Mesenchymal stem cell (in vitro differentiated cells and primary cell): ENCODE results near the gene MAPK1.
A peak's percentile ranks its signal among the peaks of the same experiment; 100 is the strongest.

Experiments
- DNase-seq: peaks from one replicate; pipeline ENCODE4 v3.0.0-alpha.2; 2013
- H2AFZ ChIP-seq: one replicate; pipeline ENCODE4 v1.6.1; 2013; ENCODE audit warnings: low read depth, mild to moderate bottlenecking, control low read depth, inconsistent platforms, low read length, moderate library complexity
- H2AK5ac ChIP-seq: 2 replicates; pipeline ENCODE4 v1.6.1; 2013; ENCODE audit warnings: low read length, moderate library complexity, mild to moderate bottlenecking, inconsistent platforms; ENCODE audit not compliant: severe bottlenecking
- H2BK120ac ChIP-seq: one replicate; pipeline ENCODE4 v1.6.1; 2013; ENCODE audit warnings: low read depth, mild to moderate bottlenecking, inconsistent platforms, low read length, moderate library complexity
- H2BK12ac ChIP-seq, 2 experiments: one replicate each; pipeline ENCODE4 v1.6.1; 2013; ENCODE audit warnings: inconsistent platforms in 2 of 2, low read length in 2 of 2, mild to moderate bottlenecking in 2 of 2, moderate library complexity in 2 of 2, control low read depth in 1 of 2
- H2BK15ac ChIP-seq: one replicate; pipeline ENCODE4 v1.6.1; 2013; ENCODE audit warnings: mild to moderate bottlenecking, low read depth, inconsistent platforms; ENCODE audit not compliant: poor library complexity, severe bottlenecking
- H2BK5ac ChIP-seq: 2 replicates; pipeline ENCODE4 v1.6.1; 2013; ENCODE audit warnings: low read depth, mild to moderate bottlenecking, low read length, control low read depth, inconsistent platforms; ENCODE audit not compliant: poor library complexity, severe bottlenecking
- H3K14ac ChIP-seq, 2 experiments: one replicate each; pipeline ENCODE4 v1.6.1; 2013; ENCODE audit warnings: inconsistent platforms in 2 of 2, low read length in 2 of 2, control low read depth in 1 of 2, mild to moderate bottlenecking in 1 of 2, moderate library complexity in 1 of 2
- H3K18ac ChIP-seq, 2 experiments: one replicate each; pipeline ENCODE4 v1.6.1; 2013; ENCODE audit warnings: inconsistent platforms in 2 of 2, low read length in 2 of 2, control low read depth in 1 of 2, low read depth in 1 of 2, mild to moderate bottlenecking in 1 of 2
- H3K23ac ChIP-seq, 2 experiments: one replicate each; pipeline ENCODE4 v1.6.1; 2013; ENCODE audit warnings: inconsistent platforms in 2 of 2, low read length in 2 of 2, mild to moderate bottlenecking in 2 of 2, moderate library complexity in 2 of 2, control low read depth in 1 of 2
- H3K27ac ChIP-seq: 2 replicates; pipeline ENCODE4 v1.5.1; 2013; ENCODE audit warnings: mild to moderate bottlenecking, moderate library complexity, low read length, control low read depth, inconsistent platforms; ENCODE audit not compliant: poor library complexity, severe bottlenecking
- H3K27me3 ChIP-seq, 2 experiments: 2 replicates each; pipeline versions ENCODE4 v1.6.1 to v1.7.0; 2013; ENCODE audit warnings: low read length in 2 of 2, mild to moderate bottlenecking in 2 of 2, moderate library complexity in 2 of 2, control low read depth in 1 of 2, inconsistent platforms in 1 of 2; ENCODE audit not compliant: control insufficient read depth in 1 of 2, insufficient read depth in 1 of 2
- H3K36me3 ChIP-seq, 2 experiments: 2 replicates each; pipeline versions ENCODE4 v1.6.1 to v1.7.0; 2013; ENCODE audit warnings: low read length in 2 of 2, control low read depth in 1 of 2, inconsistent platforms in 1 of 2, low read depth in 1 of 2, mild to moderate bottlenecking in 1 of 2; ENCODE audit not compliant: insufficient read depth in 2 of 2, control insufficient read depth in 1 of 2
- H3K4ac ChIP-seq, 2 experiments: one replicate each; pipeline ENCODE4 v1.6.1; 2013; ENCODE audit warnings: inconsistent platforms in 2 of 2, low read length in 2 of 2, mild to moderate bottlenecking in 2 of 2, moderate library complexity in 2 of 2, control low read depth in 1 of 2, low read depth in 1 of 2
- H3K4me1 ChIP-seq: 2 replicates; pipeline ENCODE4 v1.6.1; 2013; ENCODE audit warnings: low read depth, low read length, control low read depth; ENCODE audit not compliant: control insufficient read depth, insufficient read depth
- H3K4me2 ChIP-seq: 2 replicates; pipeline ENCODE4 v1.6.1; 2013; ENCODE audit warnings: low read length, mild to moderate bottlenecking, inconsistent platforms; ENCODE audit not compliant: poor library complexity, severe bottlenecking
- H3K4me3 ChIP-seq, 2 experiments: 2 replicates each; pipeline versions ENCODE4 v1.5.1 to v1.7.0; 2013; ENCODE audit warnings: low read length in 2 of 2, mild to moderate bottlenecking in 2 of 2, control low read depth in 1 of 2, low read depth in 1 of 2; ENCODE audit not compliant: insufficient read depth in 1 of 2
- H3K79me1 ChIP-seq: replicated peaks from 2 replicates; pipeline ENCODE4 v1.6.1; 2013; ENCODE audit warnings: mild to moderate bottlenecking, control low read depth, low read length, inconsistent platforms; ENCODE audit not compliant: poor library complexity, severe bottlenecking
- H3K9ac ChIP-seq: 2 replicates; pipeline ENCODE4 v1.7.0; 2013; ENCODE audit warnings: mild to moderate bottlenecking, low read length, moderate library complexity
- H3K9me3 ChIP-seq: 2 replicates; pipeline ENCODE4 v1.7.0; 2013; ENCODE audit warnings: mild to moderate bottlenecking, low read length; ENCODE audit not compliant: control insufficient read depth
- H4K8ac ChIP-seq: one replicate; pipeline ENCODE4 v1.6.1; 2013; ENCODE audit warnings: inconsistent platforms, mild to moderate bottlenecking, low read length, moderate library complexity
- H4K91ac ChIP-seq: one replicate; pipeline ENCODE4 v1.6.1; 2013; ENCODE audit warnings: mild to moderate bottlenecking, low read length, inconsistent platforms
- WGBS: methylation state at CpG from one replicate; pipeline ENCODE4 v1.1.7; 2013; ENCODE audit warnings: mixed read lengths; 5-methylcytosine and 5-hydroxymethylcytosine counted together

The MAPK1 gene

GRCh38 chr22:21862386-21863245 lies 4.8 kb downstream of the MAPK1 start:
- no peak overlapping the region for H3K14ac ChIP-seq
- no peaks in the 10 kb centered on the region for H3K9me3 ChIP-seq
- H4K8ac ChIP-seq: no peak overlapping the region
- WGBS: 95% methylated on average over 9 of the region's 9 CpGs
- H2BK120ac ChIP-seq: no peak overlapping the region
- H3K27me3 ChIP-seq: no peaks in the 10 kb centered on the region
- no peaks in the 10 kb centered on the region for H3K36me3 ChIP-seq
- no peak overlapping the region for H2AFZ ChIP-seq
- no peak overlapping the region for H3K18ac ChIP-seq
- no peak overlapping the region for H2BK5ac ChIP-seq
- H3K9ac ChIP-seq: no peak overlapping the region
- H4K91ac ChIP-seq: no peak overlapping the region
- no peak overlapping the region for H3K4me3 ChIP-seq
- peaks cover 2% of the 10 kb centered on the region for H3K79me1 ChIP-seq
- no peak overlapping the region for H3K27ac ChIP-seq
- no peak overlapping the region for H2BK15ac ChIP-seq
- H3K4me2 ChIP-seq: no peak overlapping the region
- peaks cover 11% of the 10 kb centered on the region for H3K4me1 ChIP-seq
- H2AK5ac ChIP-seq: no peak overlapping the region
- H3K4ac ChIP-seq: no peak overlapping the region
- no peak for DNase-seq
- no peak overlapping the region for H3K23ac ChIP-seq
- H2BK12ac ChIP-seq: no peak overlapping the region

- no peaks in the 10 kb centered on the region for H3K27me3 ChIP-seq
- H3K4me2 ChIP-seq: no peak overlapping the region
- H2AFZ ChIP-seq: no peak overlapping the region
- no peak overlapping the region for H3K14ac ChIP-seq
- H3K4me1 ChIP-seq: peaks cover 11% of the 10 kb centered on the region
- no peak overlapping the region for H3K18ac ChIP-seq
- H2BK15ac ChIP-seq: no peak overlapping the region
- no peak overlapping the region for H3K23ac ChIP-seq
- no peak overlapping the region for H4K91ac ChIP-seq
- H3K9ac ChIP-seq: peak overlapping the region; percentile 13
- no peak overlapping the region for H2AK5ac ChIP-seq
- H3K9me3 ChIP-seq: no peaks in the 10 kb centered on the region
- H2BK5ac ChIP-seq: no peak overlapping the region
- no peak overlapping the region for H2BK12ac ChIP-seq
- no peak overlapping the region for H3K4me3 ChIP-seq
- H3K79me1 ChIP-seq: peaks cover 2% of the 10 kb centered on the region
- no peak overlapping the region for H4K8ac ChIP-seq
- H3K27ac ChIP-seq: no peak overlapping the region
- H3K4ac ChIP-seq: no peak overlapping the region
- no peak overlapping the region for H2BK120ac ChIP-seq
- H3K36me3 ChIP-seq: no peaks in the 10 kb centered on the region
- peak; percentile 44 for DNase-seq
Observed at GRCh38 chr22:21861851-21862250, 5.6 kb downstream of the MAPK1 start.

GRCh38 chr22:21861264-21861848 lies 6.1 kb downstream of the MAPK1 start:
- 93% methylated on average over 3 of the region's 3 CpGs for WGBS
- Histone ChIP-seq H3K9me3 (no peaks in the 10 kb centered on the region), H2AK5ac (no peak overlapping the region), H2BK5ac (no peak overlapping the region), H4K8ac (no peak overlapping the region), H3K18ac (no peak overlapping the region), H3K14ac (no peak overlapping the region), H3K4me3 (no peak overlapping the region), H3K9ac (no peak overlapping the region), H2BK120ac (no peak overlapping the region), H3K36me3 (no peaks in the 10 kb centered on the region), H4K91ac (no peak overlapping the region), H2AFZ (no peak overlapping the region), H3K27me3 (no peaks in the 10 kb centered on the region), H3K4me2 (no peak overlapping the region), H3K79me1 (peaks cover 2% of the 10 kb centered on the region), H2BK15ac (no peak overlapping the region), H3K4me1 (peaks cover 11% of the 10 kb centered on the region), H2BK12ac (no peak overlapping the region), H3K27ac (no peak overlapping the region), H3K23ac (no peak overlapping the region), H3K4ac (no peak overlapping the region)
- peak; percentile 26 for DNase-seq

- Histone ChIP-seq H3K9me3 (no peaks in the 10 kb centered on the region), H3K9ac (no peak overlapping the region), H3K4me1 (peaks cover 12% of the 10 kb centered on the region), H3K4me2 (no peak overlapping the region), H4K8ac (no peak overlapping the region), H3K36me3 (no peaks in the 10 kb centered on the region), H3K4me3 (no peak overlapping the region), H3K18ac (no peak overlapping the region), H4K91ac (no peak overlapping the region), H3K27ac (no peak overlapping the region), H3K4ac (no peak overlapping the region), H2BK15ac (no peak overlapping the region), H2BK5ac (no peak overlapping the region), H3K14ac (no peak overlapping the region), H2AK5ac (no peak overlapping the region), H2BK120ac (no peak overlapping the region), H3K79me1 (peaks cover 2% of the 10 kb centered on the region), H3K27me3 (no peaks in the 10 kb centered on the region), H2AFZ (no peak overlapping the region), H3K23ac (no peak overlapping the region), H2BK12ac (no peak overlapping the region)
- WGBS: 91% methylated on average over 4 of the region's 4 CpGs
- no peak for DNase-seq
Observed at GRCh38 chr22:21860491-21861039, 6.9 kb downstream of the MAPK1 start.
